Psoas muscle (tissue), 8 donors: Measurements from ENCODE around the gene CCDC148. TPM values are rescaled to one million over a fixed set of nuclear protein-coding genes. Genes with fewer than 3 reads are reported as not detected.

Experiments used
- ATAC-seq, 4 donors: fragments of 200-7000 bp; cut with Tn5 transposase; one replicate each; pipeline ENCODE4 v1.9.1; 2020; ENCODE audit warnings: moderate library complexity in 3 of 4, mild to moderate bottlenecking in 2 of 4
- DNase-seq, 2 donors: peaks; one replicate each; pipeline ENCODE4 v3.0.0-alpha.2; 2020
- H3K27ac ChIP-seq: fragments of 200-600 bp; one replicate; pipeline ENCODE4 v1.8.0; 2022
- H3K27me3 ChIP-seq, 3 donors: fragments of 200-600 bp in 1 of 3; one replicate each; pipeline versions ENCODE4 v1.6.1 to v1.8.0; 2013 to 2022; ENCODE audit warnings: low read length in 2 of 3, mild to moderate bottlenecking in 2 of 3, moderate library complexity in 1 of 3; ENCODE audit not compliant: insufficient read depth in 3 of 3
- H3K36me3 ChIP-seq, 2 donors: fragments of 200-600 bp in 1 of 2; one replicate each; pipeline versions ENCODE4 v1.6.1 to v1.8.0; 2013 to 2022; ENCODE audit warnings: low read depth in 1 of 2, mild to moderate bottlenecking in 1 of 2, moderate library complexity in 1 of 2; ENCODE audit not compliant: insufficient read depth in 1 of 2
- H3K4me1 ChIP-seq: fragments of 200-600 bp; one replicate; pipeline ENCODE4 v1.8.0; 2022
- H3K4me3 ChIP-seq: fragments of 200-600 bp; one replicate; pipeline ENCODE4 v1.8.0; 2022; ENCODE audit warnings: mild to moderate bottlenecking
- H3K9me3 ChIP-seq: fragments of 200-600 bp; one replicate; pipeline ENCODE4 v1.8.0; 2022
- CTCF ChIP-seq: fragments of 200-600 bp; IDR thresholded peaks from one replicate; pipeline ENCODE4 v1.8.0; 2022; ENCODE audit warnings: antibody characterized with exemption
- WGBS, 3 donors: extraction: QIAGEN DNeasy Blood & Tissue Kit; methylation state at CpG; one replicate each; pipeline versions ENCODE4 v1.1.6 to v1.1.7; 2013; 5-methylcytosine and 5-hydroxymethylcytosine counted together
- intact Hi-C, 2 donors: fragments of 100-400 bp; cut with DNase I; formaldehyde crosslinking; loops; one replicate each; pipeline versions ENCODE4 v1.11.0 to v1.14.2; 2022
- polyA plus RNA-seq, 3 donors: library from polyadenylated mRNA; stranded (reverse); fragments of 200-250 nt; gene quantifications; one replicate each; pipeline ENCODE4 v1.2.3, GENCODE V29; 2013
- total RNA-seq, 4 donors: library from RNA; stranded (reverse); fragmentation: NEBNext Ultra II Directional in 2 of 4; extraction: Animal tissue kit (Norgen Biotek cat#: 25700) in 2 of 4; gene quantifications; one replicate each; pipeline versions ENCODE4 v1.2.1 to v1.2.4, GENCODE V29; 2021 to 2023
- donor health status: healthy with polysubstance abuse.
- donor health status: DM: no; HTN: no; CAD: no; lungs with moderate emphysema.
- donor health status: Bipolar disorder and iron deficiency.
- donor health status: healthy.
- donor health status: DM: yes; HTN: yes; CAD: no.
- donor health status: DM: no; HTN: no; CAD: no.
- donor health status: DM: no; HTN: no; CAD: no.
- donor health status: DM: yes; HTN: yes; CAD: no.

The CCDC148 gene
- total and polyA plus RNA-seq, 7 donors = 0.10 TPM; not detected in 6

GRCh38 chr2:158269143-158269542 lies 187.4 kb downstream of the CCDC148 start:
- Histone ChIP-seq H3K27me3 (no peaks in the 10 kb centered on the region), H3K36me3 (no peaks in the 10 kb centered on the region), H3K4me1 (no peaks in the 10 kb centered on the region), H3K9me3 (no peaks in the 10 kb centered on the region), H3K27ac (no peak overlapping the region), H3K4me3 (no peak overlapping the region)
- 95 to 98% (median 95%) methylated on average over 2 of the region's 2 CpGs for WGBS, 3 donors
- intact Hi-C loops = no loop called here
- no peak for DNase-seq
- no peak for ATAC-seq
- TF ChIP-seq CTCF = no peak

GRCh38 chr2:158266111-158266510 lies 190.4 kb downstream of the CCDC148 start:
- ATAC-seq (no peak), DNase-seq (no peak)
- Histone ChIP-seq H3K9me3 (peaks cover 3% of the 10 kb centered on the region), H3K4me3 (no peak overlapping the region), H3K27ac (no peak overlapping the region), H3K4me1 (no peaks in the 10 kb centered on the region), H3K36me3 (no peaks in the 10 kb centered on the region), H3K27me3 (no peaks in the 10 kb centered on the region)
- no peak for TF ChIP-seq CTCF
- 30 to 50% (median 40%) methylated on average over 2 of the region's 2 CpGs for WGBS, 3 donors
- intact Hi-C loops = no loop called here

- ATAC-seq (no peak), DNase-seq (no peak)
- Histone ChIP-seq H3K36me3 (no peaks in the 10 kb centered on the region), H3K4me1 (no peaks in the 10 kb centered on the region), H3K27me3 (no peaks in the 10 kb centered on the region), H3K27ac (no peak overlapping the region), H3K9me3 (no peaks in the 10 kb centered on the region), H3K4me3 (no peak overlapping the region)
- intact Hi-C loops = no loop called here
- TF ChIP-seq CTCF = no peak
- 69 to 87% (median 74%) methylated on average over 2 of the region's 2 CpGs for WGBS, 3 donors
Observed at GRCh38 chr2:158255257-158255656, 201.3 kb downstream of the CCDC148 start.

GRCh38 chr2:158253170-158253569 lies 203.4 kb downstream of the CCDC148 start:
- Histone ChIP-seq H3K4me1 (no peaks in the 10 kb centered on the region), H3K27ac (no peak overlapping the region), H3K27me3 (no peaks in the 10 kb centered on the region), H3K4me3 (no peak overlapping the region), H3K36me3 (no peaks in the 10 kb centered on the region), H3K9me3 (no peaks in the 10 kb centered on the region)
- WGBS, 3 donors = 75 to 90% (median 84%) methylated on average over 1 of the region's 1 CpG
- intact Hi-C loops = no loop called here
- DNase-seq (no peak), ATAC-seq (no peak)
- no peak for TF ChIP-seq CTCF

- intact Hi-C loops = no loop called here
- 50 to 67% (median 60%) methylated on average over 3 of the region's 3 CpGs for WGBS, 3 donors
- no peaks in the 10 kb centered on the region for H3K36me3 ChIP-seq
- no peak overlapping the region for H3K4me3 ChIP-seq
- no peaks in the 10 kb centered on the region for H3K9me3 ChIP-seq
- no peaks in the 10 kb centered on the region for H3K4me1 ChIP-seq
- no peak overlapping the region for H3K27ac ChIP-seq
- H3K27me3 ChIP-seq = no peaks in the 10 kb centered on the region
- ATAC-seq (no peak), DNase-seq (no peak)
- TF ChIP-seq CTCF = no peak
Observed at GRCh38 chr2:158251356-158251755, 205.2 kb downstream of the CCDC148 start.
